GM21737 (cell line): Measurements from ENCODE around the gene SNRPD2.
"Not testable (repeated sequence)": the region's sequence is repeated elsewhere in the genome, so short reads cannot be mapped to it uniquely, and the experiment has no call there.

ENCODE experiments used
- ATAC-seq: cut with Tn5 transposase; IDR thresholded peaks from one replicate; pipeline ENCODE4 v1.9.1; 2021; ENCODE audit warnings: mild to moderate bottlenecking, moderate library complexity; ENCODE audit not compliant: unreplicated experiment

The SNRPD2 gene

DNA sequence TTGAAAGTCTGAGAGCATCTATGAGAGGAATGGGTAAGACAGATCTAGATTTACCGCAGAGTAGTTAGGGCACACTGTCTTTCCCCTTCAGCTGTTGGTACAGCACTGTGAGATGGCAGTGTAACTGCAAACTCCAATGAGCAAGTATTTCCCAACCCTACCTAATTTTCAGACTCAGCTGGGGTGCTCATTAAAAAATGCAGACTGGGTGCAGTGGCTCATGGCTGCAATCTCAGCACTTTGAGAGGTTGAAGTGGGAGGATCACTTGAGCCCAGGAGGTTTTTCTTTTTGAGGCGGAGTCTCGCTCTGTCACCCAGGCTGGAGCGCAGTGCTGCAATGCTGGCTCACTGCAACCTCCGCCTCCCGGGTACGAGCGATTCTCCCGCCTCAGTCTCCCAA is 13.4 kb upstream of the SNRPD2 start:
- ATAC-seq, result no peak

GRCh38 chr19:45701676-45702075 is 9.9 kb upstream of the SNRPD2 start:
- no peak for ATAC-seq

- ATAC-seq, result no peak
Observed at GRCh38 chr19:45693106-45693788, 1.5 kb upstream of the SNRPD2 start.

- peak; percentile 83 for ATAC-seq
Observed at GRCh38 chr19:45692187-45693105, 693 bp upstream of the SNRPD2 start, which contains the start of gene QPCTL. Gene QPCTL (plus strand): TSS chr19:45692666. CDS start chr19:45692704, 38 bp downstream.

GRCh38 chr19:45687599-45687998 is 4.2 kb downstream of the SNRPD2 start:
- no peak for ATAC-seq

GRCh38 chr19:45685045-45685444 is 6.7 kb downstream of the SNRPD2 start:
- ATAC-seq, result not testable (repeated sequence)

DNA sequence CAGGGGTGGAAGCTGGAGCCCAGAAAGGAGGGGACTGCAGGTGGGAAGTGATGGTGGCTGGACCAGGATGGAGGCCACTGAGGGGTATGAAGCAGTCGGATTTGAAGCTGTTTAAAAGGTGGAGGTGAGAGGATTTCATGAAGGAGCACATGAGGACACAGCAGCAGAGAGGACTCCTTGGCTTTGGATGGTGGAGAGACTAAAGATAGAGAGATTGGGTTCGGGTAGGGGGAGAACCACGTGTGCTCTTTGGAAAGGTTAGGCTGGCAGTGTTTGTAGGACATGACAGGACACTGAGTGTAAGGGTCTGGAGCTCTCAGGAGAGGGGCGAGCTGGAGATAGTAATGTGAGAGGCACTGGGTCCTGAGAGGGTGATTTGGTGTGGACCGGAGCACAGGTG is 8.8 kb downstream of the SNRPD2 start:
- no peak for ATAC-seq

DNA sequence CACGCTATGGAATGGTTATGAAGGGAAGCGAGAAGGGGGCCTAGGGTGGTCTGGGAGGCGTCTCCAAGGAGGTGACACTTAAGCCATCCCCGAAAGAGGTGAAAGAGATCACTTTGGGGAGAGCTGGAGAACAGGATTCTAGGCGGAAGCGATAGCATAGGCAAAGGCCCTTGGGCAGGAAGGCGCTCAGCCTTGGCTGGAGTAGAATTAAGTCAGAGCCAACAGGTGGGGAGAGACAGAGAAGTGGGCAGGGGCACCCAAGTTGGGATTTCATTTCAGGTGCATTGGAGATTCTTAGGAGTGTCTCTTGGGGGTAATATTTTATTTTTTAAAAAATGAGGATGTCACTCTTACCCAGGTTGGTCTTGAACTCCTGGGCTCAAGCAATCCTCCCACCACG is 9.6 kb downstream of the SNRPD2 start:
- no peak for ATAC-seq

DNA sequence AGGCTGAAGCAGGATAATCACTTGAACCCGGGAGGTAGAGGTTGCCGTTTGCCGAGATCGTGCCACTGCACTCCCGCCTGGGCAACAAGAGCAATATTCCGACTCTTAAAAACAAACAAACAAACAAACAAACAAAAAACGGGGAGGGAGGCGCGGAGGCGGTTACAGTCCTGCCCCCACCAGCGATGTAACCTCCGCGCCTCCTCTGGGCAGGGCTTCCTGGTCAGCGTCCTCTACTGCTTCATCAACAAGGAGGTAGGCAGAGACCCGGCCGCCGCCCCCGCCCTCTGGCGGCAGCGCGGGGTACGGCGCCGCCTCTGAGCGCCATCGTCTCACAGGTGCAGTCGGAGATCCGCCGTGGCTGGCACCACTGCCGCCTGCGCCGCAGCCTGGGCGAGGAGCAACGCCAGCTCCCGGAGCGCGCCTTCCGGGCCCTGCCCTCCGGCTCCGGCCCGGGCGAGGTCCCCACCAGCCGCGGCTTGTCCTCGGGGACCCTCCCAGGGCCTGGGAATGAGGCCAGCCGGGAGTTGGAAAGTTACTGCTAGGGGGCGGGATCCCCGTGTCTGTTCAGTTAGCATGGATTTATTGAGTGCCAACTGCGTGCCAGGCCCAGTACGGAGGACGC is 10.2 kb downstream of the SNRPD2 start:
- peak; percentile 66 for ATAC-seq

- no peak for ATAC-seq
Observed at GRCh38 chr19:45677351-45678230, 14.2 kb downstream of the SNRPD2 start.

DNA sequence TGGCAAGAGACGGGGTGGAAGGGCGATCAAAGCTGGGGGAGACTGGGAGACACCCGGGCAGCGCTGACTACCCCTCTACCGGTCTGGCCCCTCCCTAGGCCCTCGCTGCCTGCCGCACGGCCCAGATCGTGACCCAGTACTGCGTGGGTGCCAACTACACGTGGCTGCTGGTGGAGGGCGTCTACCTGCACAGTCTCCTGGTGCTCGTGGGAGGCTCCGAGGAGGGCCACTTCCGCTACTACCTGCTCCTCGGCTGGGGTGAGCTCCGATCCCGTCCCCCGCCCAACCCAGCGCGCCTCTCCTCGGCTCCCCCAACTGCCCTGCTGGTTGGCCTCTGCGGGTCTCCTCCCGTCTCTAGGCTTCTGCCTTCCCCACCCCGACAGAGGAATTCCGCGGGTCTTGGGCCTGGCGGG is 14.9 kb downstream of the SNRPD2 start:
- no peak for ATAC-seq

DNA sequence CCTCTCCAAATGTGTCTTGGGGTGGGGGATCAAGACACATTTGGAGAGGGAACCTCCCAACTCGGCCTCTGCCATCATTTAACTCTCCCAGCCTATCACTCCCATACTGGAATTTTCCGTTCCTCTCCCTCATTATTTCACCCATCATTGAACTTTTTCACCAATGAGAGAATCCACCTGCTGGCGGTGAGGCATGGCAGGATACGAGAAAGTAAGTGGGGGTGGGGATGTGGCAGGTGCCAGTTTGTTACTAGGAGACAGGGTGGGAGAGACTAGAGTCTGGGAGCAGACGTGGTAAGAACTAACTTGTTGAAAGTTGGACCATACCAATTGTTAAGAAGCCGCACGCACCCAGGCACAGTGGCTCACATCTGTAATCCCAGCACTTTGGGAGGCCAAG is 16.8 kb downstream of the SNRPD2 start:
- ATAC-seq, result no peak

DNA sequence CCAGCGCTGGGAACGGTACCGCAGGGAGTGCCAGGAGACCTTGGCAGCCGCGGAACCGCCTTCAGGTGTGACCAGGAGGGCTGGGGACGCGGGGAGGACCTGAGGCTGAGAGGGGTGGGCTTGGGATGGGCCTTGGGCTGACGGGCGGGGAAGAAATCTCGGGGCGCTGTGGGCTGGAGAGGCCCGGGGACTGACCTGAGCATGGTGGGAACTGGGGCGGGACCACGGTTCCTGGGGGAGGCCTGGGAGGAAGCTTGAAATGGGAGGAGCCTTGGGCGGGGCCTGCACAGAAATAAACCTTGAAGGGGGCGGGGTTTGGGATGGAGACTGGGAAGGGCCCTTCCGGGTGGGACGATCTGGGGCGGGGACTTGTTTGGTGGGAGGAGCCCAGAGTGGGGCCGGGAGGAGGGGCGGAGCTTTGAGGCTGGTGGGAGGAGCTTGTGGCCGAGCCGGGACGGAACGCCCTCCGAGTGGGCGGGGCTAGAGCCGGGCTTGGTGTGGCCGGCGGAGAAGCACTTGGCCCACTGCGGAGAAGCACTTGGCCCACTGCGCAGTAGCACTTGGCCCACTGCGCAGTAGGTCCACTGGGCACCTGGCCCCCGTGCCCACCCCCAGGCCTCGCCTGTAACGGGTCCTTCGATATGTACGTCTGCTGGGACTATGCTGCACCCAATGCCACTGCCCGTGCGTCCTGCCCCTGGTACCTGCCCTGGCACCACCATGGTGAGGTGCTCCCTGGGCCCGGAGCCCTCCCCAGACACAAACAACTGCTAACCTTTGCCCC is 20.9 kb downstream of the SNRPD2 start:
- peak; percentile 47 for ATAC-seq

GRCh38 chr19:45668342-45668871 is 23.3 kb downstream of the SNRPD2 start:
- no peak for ATAC-seq

- ATAC-seq, result peak; percentile 34
Observed at GRCh38 chr19:45667620-45668341, 24.0 kb downstream of the SNRPD2 start, which contains the start of gene GIPR. Gene GIPR (plus strand): TSS chr19:45668221. CDS start chr19:45669521, 1,300 bp downstream.

DNA sequence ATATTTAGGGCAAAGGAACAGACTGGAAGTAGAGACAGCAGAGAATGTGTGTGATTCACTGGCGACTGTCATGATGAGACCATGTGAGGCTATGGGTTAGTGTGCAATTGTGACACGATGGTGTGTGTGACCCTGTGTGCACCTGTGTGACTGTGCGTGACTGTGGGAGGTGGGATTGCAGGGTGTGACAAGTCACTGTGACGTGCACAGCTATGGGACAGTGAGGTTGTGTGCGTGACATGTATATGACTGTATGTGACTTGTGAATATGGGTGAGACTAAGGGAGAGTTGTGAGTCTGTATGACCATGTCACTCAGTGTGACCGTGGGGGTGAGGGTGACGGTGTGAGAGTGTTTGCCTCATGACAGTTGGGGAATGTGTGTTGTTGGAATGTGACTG is 27.2 kb downstream of the SNRPD2 start:
- ATAC-seq, result no peak

GRCh38 chr19:45663800-45664199 is 28.0 kb downstream of the SNRPD2 start:
- no peak for ATAC-seq

- no peak for ATAC-seq
Observed at GRCh38 chr19:45660636-45661035, 31.1 kb downstream of the SNRPD2 start.
